Measurements from ENCODE around the gene NLRP14. TPM values are rescaled to one million over a fixed set of nuclear protein-coding genes. Genes with fewer than 3 reads are reported as not detected.

The NLRP14 gene
- total and polyA plus RNA-seq, 9 of the 15 experiments (the other 6 are each of a cell fraction or from before 2014, with no cell fraction given) = 0.27 to 1.2 (median 0.54) TPM

Other genes with a start within 250 kb of the NLRP14 start
Only the 7 nearest of the 12 such genes appear.
- not detected in 2 replicates for gene OR10A2, start 157.4 kb upstream of the NLRP14 start, total RNA-seq (2014; rRNA removed)
- gene OR10A2, start 157.4 kb upstream of the NLRP14 start, total RNA-seq (2014; rRNA removed; fragmentation: Illumina TruSeq; extraction: Trizol) = not detected in 2 replicates
- gene OR10A2, start 157.4 kb upstream of the NLRP14 start, total RNA-seq (2015; rRNA removed; fragmentation: Illumina TruSeq; extraction: Trizol) = not detected in 2 replicates
- gene OR10A2, start 157.4 kb upstream of the NLRP14 start, total RNA-seq (2021) = not detected in 2 replicates
- not detected in 2 replicates for gene OR10A2, start 157.4 kb upstream of the NLRP14 start, polyA plus RNA-seq (2011; rRNA removed)
- not detected in 2 replicates for gene OR10A2, start 157.4 kb upstream of the NLRP14 start, polyA plus RNA-seq (2014; fragmentation: Illumina TruSeq; extraction: Trizol)
- gene OR10A2, start 157.4 kb upstream of the NLRP14 start, polyA plus RNA-seq (2014; fragmentation: Nextera tagmentation; extraction: Ambion mirVana) = under 1 TPM in 1 of 2 experiments, not detected in 1; 0.10 TPM
- not detected in 2 replicates for gene OR10A2, start 157.4 kb upstream of the NLRP14 start, polyA plus RNA-seq (2014; rRNA removed)
- gene OR10A4, start 143.9 kb upstream of the NLRP14 start, total RNA-seq (2014; rRNA removed) = not detected in 2 replicates
- not detected in 2 replicates for gene OR10A4, start 143.9 kb upstream of the NLRP14 start, total RNA-seq (2014; rRNA removed; fragmentation: Illumina TruSeq; extraction: Trizol)
- gene OR10A4, start 143.9 kb upstream of the NLRP14 start, total RNA-seq (2015; rRNA removed; fragmentation: Illumina TruSeq; extraction: Trizol) = not detected in 2 replicates
- gene OR10A4, start 143.9 kb upstream of the NLRP14 start, total RNA-seq (2021) = not detected in 2 replicates
- gene OR10A4, start 143.9 kb upstream of the NLRP14 start, polyA plus RNA-seq (2011; rRNA removed) = not detected in 2 replicates
- gene OR10A4, start 143.9 kb upstream of the NLRP14 start, polyA plus RNA-seq (2014; fragmentation: Illumina TruSeq; extraction: Trizol) = not detected in 2 replicates
- gene OR10A4, start 143.9 kb upstream of the NLRP14 start, polyA plus RNA-seq (2014; fragmentation: Nextera tagmentation; extraction: Ambion mirVana) = not detected
- gene OR10A4, start 143.9 kb upstream of the NLRP14 start, polyA plus RNA-seq (2014; rRNA removed) = not detected in 2 replicates
- gene OR2D2, start 128.0 kb upstream of the NLRP14 start, total RNA-seq (2014; rRNA removed) = 0.57 and 0.73 TPM in 2 replicates
- gene OR2D2, start 128.0 kb upstream of the NLRP14 start, total RNA-seq (2014; rRNA removed; fragmentation: Illumina TruSeq; extraction: Trizol) = 1.0 and 2.1 TPM in 2 replicates
- gene OR2D2, start 128.0 kb upstream of the NLRP14 start, total RNA-seq (2015; rRNA removed; fragmentation: Illumina TruSeq; extraction: Trizol) = 0.72 TPM in 2 replicates
- 0.22 and 0.38 TPM in 2 replicates for gene OR2D2, start 128.0 kb upstream of the NLRP14 start, total RNA-seq (2021)
- 0.20 and 0.57 TPM in 2 replicates for gene OR2D2, start 128.0 kb upstream of the NLRP14 start, polyA plus RNA-seq (2011; rRNA removed)
- 0.10 TPM in 1 of 2 replicates, not detected in the other for gene OR2D2, start 128.0 kb upstream of the NLRP14 start, polyA plus RNA-seq (2014; fragmentation: Illumina TruSeq; extraction: Trizol)
- not detected for gene OR2D2, start 128.0 kb upstream of the NLRP14 start, polyA plus RNA-seq (2014; fragmentation: Nextera tagmentation; extraction: Ambion mirVana)
- 0.19 TPM in 1 of 2 replicates, not detected in the other for gene OR2D2, start 128.0 kb upstream of the NLRP14 start, polyA plus RNA-seq (2014; rRNA removed)
- gene OR2D3, start 99.5 kb upstream of the NLRP14 start, total RNA-seq (2014; rRNA removed) = not detected in 2 replicates
- gene OR2D3, start 99.5 kb upstream of the NLRP14 start, total RNA-seq (2014; rRNA removed; fragmentation: Illumina TruSeq; extraction: Trizol) = not detected in 2 replicates
- gene OR2D3, start 99.5 kb upstream of the NLRP14 start, total RNA-seq (2015; rRNA removed; fragmentation: Illumina TruSeq; extraction: Trizol) = not detected in 2 replicates
- not detected in 2 replicates for gene OR2D3, start 99.5 kb upstream of the NLRP14 start, total RNA-seq (2021)
- not detected in 2 replicates for gene OR2D3, start 99.5 kb upstream of the NLRP14 start, polyA plus RNA-seq (2011; rRNA removed)
- not detected in 2 replicates for gene OR2D3, start 99.5 kb upstream of the NLRP14 start, polyA plus RNA-seq (2014; fragmentation: Illumina TruSeq; extraction: Trizol)
- under 1 TPM in 1 of 2 experiments, not detected in 1; 0.42 TPM for gene OR2D3, start 99.5 kb upstream of the NLRP14 start, polyA plus RNA-seq (2014; fragmentation: Nextera tagmentation; extraction: Ambion mirVana)
- gene OR2D3, start 99.5 kb upstream of the NLRP14 start, polyA plus RNA-seq (2014; rRNA removed) = not detected in 2 replicates
- 11.1 and 11.2 TPM in 2 replicates for gene ZNF215, start 94.1 kb upstream of the NLRP14 start, total RNA-seq (2014; rRNA removed)
- gene ZNF215, start 94.1 kb upstream of the NLRP14 start, total RNA-seq (2014; rRNA removed; fragmentation: Illumina TruSeq; extraction: Trizol) = 16.3 and 18.8 TPM in 2 replicates
- gene ZNF215, start 94.1 kb upstream of the NLRP14 start, total RNA-seq (2015; rRNA removed; fragmentation: Illumina TruSeq; extraction: Trizol) = 15.3 and 16.5 TPM in 2 replicates
- gene ZNF215, start 94.1 kb upstream of the NLRP14 start, total RNA-seq (2021) = 12.5 and 12.8 TPM in 2 replicates
- gene ZNF215, start 94.1 kb upstream of the NLRP14 start, polyA plus RNA-seq (2011; rRNA removed) = 12.0 and 19.1 TPM in 2 replicates
- 13.0 and 14.8 TPM in 2 replicates for gene ZNF215, start 94.1 kb upstream of the NLRP14 start, polyA plus RNA-seq (2014; fragmentation: Illumina TruSeq; extraction: Trizol)
- 10 to 100 TPM; 12.2 to 14.2 TPM for gene ZNF215, start 94.1 kb upstream of the NLRP14 start, polyA plus RNA-seq (2014; fragmentation: Nextera tagmentation; extraction: Ambion mirVana)
- gene ZNF215, start 94.1 kb upstream of the NLRP14 start, polyA plus RNA-seq (2014; rRNA removed) = 13.3 and 14.1 TPM in 2 replicates
- gene ZNF214, start 133 bp upstream of the NLRP14 start, total RNA-seq (2014; rRNA removed) = 0.08 and 0.41 TPM in 2 replicates
- gene ZNF214, start 133 bp upstream of the NLRP14 start, total RNA-seq (2014; rRNA removed; fragmentation: Illumina TruSeq; extraction: Trizol) = 0.36 and 0.38 TPM in 2 replicates
- gene ZNF214, start 133 bp upstream of the NLRP14 start, total RNA-seq (2015; rRNA removed; fragmentation: Illumina TruSeq; extraction: Trizol) = 0.15 and 0.36 TPM in 2 replicates
- 0.29 TPM in 2 replicates for gene ZNF214, start 133 bp upstream of the NLRP14 start, total RNA-seq (2021)
- 0.11 and 0.24 TPM in 2 replicates for gene ZNF214, start 133 bp upstream of the NLRP14 start, polyA plus RNA-seq (2011; rRNA removed)
- 0.30 and 0.40 TPM in 2 replicates for gene ZNF214, start 133 bp upstream of the NLRP14 start, polyA plus RNA-seq (2014; fragmentation: Illumina TruSeq; extraction: Trizol)
- under 1 TPM; 0.06 to 0.11 TPM for gene ZNF214, start 133 bp upstream of the NLRP14 start, polyA plus RNA-seq (2014; fragmentation: Nextera tagmentation; extraction: Ambion mirVana)
- not detected in 2 replicates for gene ZNF214, start 133 bp upstream of the NLRP14 start, polyA plus RNA-seq (2014; rRNA removed)
- 0.41 and 0.45 TPM in 2 replicates for gene RBMXL2, start 68.5 kb downstream of the NLRP14 start, total RNA-seq (2014; rRNA removed)
- gene RBMXL2, start 68.5 kb downstream of the NLRP14 start, total RNA-seq (2014; rRNA removed; fragmentation: Illumina TruSeq; extraction: Trizol) = 0.13 and 0.15 TPM in 2 replicates
- gene RBMXL2, start 68.5 kb downstream of the NLRP14 start, total RNA-seq (2015; rRNA removed; fragmentation: Illumina TruSeq; extraction: Trizol) = 0.23 and 0.40 TPM in 2 replicates
- gene RBMXL2, start 68.5 kb downstream of the NLRP14 start, total RNA-seq (2021) = 0.24 and 0.25 TPM in 2 replicates
- 0.07 TPM in 1 of 2 replicates, not detected in the other for gene RBMXL2, start 68.5 kb downstream of the NLRP14 start, polyA plus RNA-seq (2011; rRNA removed)
- gene RBMXL2, start 68.5 kb downstream of the NLRP14 start, polyA plus RNA-seq (2014; fragmentation: Illumina TruSeq; extraction: Trizol) = 0.07 and 0.15 TPM in 2 replicates
- gene RBMXL2, start 68.5 kb downstream of the NLRP14 start, polyA plus RNA-seq (2014; fragmentation: Nextera tagmentation; extraction: Ambion mirVana) = not detected
- gene RBMXL2, start 68.5 kb downstream of the NLRP14 start, polyA plus RNA-seq (2014; rRNA removed) = 0.18 and 0.19 TPM in 2 replicates

All from K562 (cell line).